Heart right ventricle (tissue), 16 donors: ENCODE data around the gene KCNQ1. TPM values are rescaled to one million over a fixed set of nuclear protein-coding genes. Genes with fewer than 3 reads are reported as not detected.

ENCODE experiments used
- ATAC-seq, 8 donors: fragments of 200-7000 bp; cut with Tn5 transposase; one replicate each; pipeline ENCODE4 v1.9.1; 2020; ENCODE audit warnings: mild to moderate bottlenecking in 8 of 8, moderate library complexity in 8 of 8, moderate number of reproducible peaks in 1 of 8
- DNase-seq, 2 donors: peaks; one replicate each; pipeline ENCODE4 v3.0.0-alpha.2; 2020
- H3K27ac ChIP-seq, 10 donors: fragments of 200-600 bp; sonication (generic) in 2 of 10; one replicate each; pipeline versions ENCODE4 v1.5.0 to v1.8.0; 2020 to 2022; ENCODE audit warnings: mild to moderate bottlenecking in 3 of 10
- H3K27me3 ChIP-seq, 7 donors: fragments of 200-600 bp; one replicate each; pipeline ENCODE4 v1.8.0; 2021 to 2022; ENCODE audit warnings: mild to moderate bottlenecking in 2 of 7
- H3K36me3 ChIP-seq, 9 donors: fragments of 200-600 bp; sonication (generic) in 1 of 9; one replicate each; pipeline versions ENCODE4 v1.5.0 to v1.8.0; 2020 to 2022; ENCODE audit warnings: mild to moderate bottlenecking in 2 of 9
- H3K4me1 ChIP-seq, 9 donors: fragments of 200-600 bp; sonication (generic) in 1 of 9; one replicate each; pipeline versions ENCODE4 v1.5.0 to v1.8.0; 2020 to 2022; ENCODE audit warnings: mild to moderate bottlenecking in 4 of 9
- H3K4me3 ChIP-seq, 10 donors: fragments of 200-600 bp; sonication (generic) in 2 of 10; one replicate each; pipeline versions ENCODE4 v1.5.0 to v1.8.0; 2020 to 2022; ENCODE audit warnings: mild to moderate bottlenecking in 7 of 10, moderate library complexity in 2 of 10
- H3K9me3 ChIP-seq, 11 donors: fragments of 200-600 bp in 10 of 11; sonication (generic) in 2 of 11; one replicate each; pipeline versions ENCODE4 v1.5.0 to v1.8.0; 2013 to 2022; ENCODE audit warnings: mild to moderate bottlenecking in 2 of 11, control low read depth in 1 of 11, moderate library complexity in 1 of 11
- WGBS, 2 donors: extraction: QIAGEN DNeasy Blood & Tissue Kit; methylation state at CpG; one replicate each; pipeline ENCODE4 v1.1.7; 2013; ENCODE audit warnings: inconsistent platforms in 1 of 2; 5-methylcytosine and 5-hydroxymethylcytosine counted together
- intact Hi-C, 10 donors: fragments of 100-400 bp; cut with DNase I; formaldehyde crosslinking; loops; one replicate each; pipeline versions ENCODE4 v1.11.1 to v1.14.2; 2022
- polyA plus RNA-seq, 2 donors: library from polyadenylated mRNA; stranded (reverse); fragments of 200-250 nt; gene quantifications; one replicate each; pipeline ENCODE4 v1.2.3, GENCODE V29; 2013
- total RNA-seq, 10 donors: library from RNA; stranded (reverse); fragmentation: NEBNext Ultra II Directional in 3 of 10; extraction: Animal tissue kit (Norgen Biotek cat#: 25700) in 3 of 10; gene quantifications; one replicate each; pipeline versions ENCODE4 v1.2.1 to v1.2.4, GENCODE V29; 2021 to 2023
- TF ChIP-seq, protein P1 (sequence below), 9 donors: fragments of 200-600 bp; sonication (generic) in 2 of 9; IDR thresholded peaks; one replicate each; pipeline versions ENCODE4 v1.5.0 to v1.8.0; 2021 to 2022; ENCODE audit warnings: antibody characterized with exemption in 9 of 9, mild to moderate bottlenecking in 5 of 9, moderate library complexity in 1 of 9
- donor health status: Arrhythmogenic right ventricular cardiomyopathy.
- donor health status: ischemic (EF 13 %, LVEDD 7.1; RV severe dilation, severe dysfunction).
- donor health status: healthy with polysubstance abuse.
- donor health status: DM: no; HTN: yes; CAD: no.
- donor health status: DM: no; HTN: no; CAD: no.
- donor health status: ischemic (EF 25% LVEDD 6.9; RV normal size, moderate dysfunction).
- donor health status: ischemic (EF 25% LVEDD 5.7; RV mildly dilated, moderate dysfunction).
- donor health status: healthy.
- donor health status: DM: yes; HTN: yes; CAD: no.
- donor health status: Ischemic cardiomyopathy.
- donor health status: ischemic (EF 35%, LVEDD 5.7; RV mildly dilated, moderate dysfunction).
- donor health status: nonischemic (EF 11% LVEDD 7.7; RV severe dilation, severe dysfunction).
- donor health status: DM: yes; HTN: yes; CAD: no.
- donor health status: PGD.
- donor health status: ischemic (EF 29% LVEDD 5.4; RV normal size, mild dysfunction).
- donor health status: nonischemic (EF 23%, LVEDD 6.1; RV moderate dilation, normal function).

The KCNQ1 gene
- total and polyA plus RNA-seq, 12 donors, result 19.9 to 48.2 (median 33.7) TPM

GRCh38 chr11:2772544-2773031 is 327.8 kb downstream of the KCNQ1 start:
- no peak overlapping the region for H3K4me3 ChIP-seq
- H3K27me3 ChIP-seq, result no peaks in the 10 kb centered on the region
- H3K9me3 ChIP-seq, result no peaks in the 10 kb centered on the region
- peaks cover 0 to 5% (median 2%) of the 10 kb centered on the region in 9 donors for H3K4me1 ChIP-seq
- peaks cover 0 to 12% (median 0%) of the 10 kb centered on the region in 9 donors for H3K36me3 ChIP-seq
- no peak overlapping the region for H3K27ac ChIP-seq
- DNase-seq (no peak), ATAC-seq (no peak)
- TF ChIP-seq, protein P1, sequence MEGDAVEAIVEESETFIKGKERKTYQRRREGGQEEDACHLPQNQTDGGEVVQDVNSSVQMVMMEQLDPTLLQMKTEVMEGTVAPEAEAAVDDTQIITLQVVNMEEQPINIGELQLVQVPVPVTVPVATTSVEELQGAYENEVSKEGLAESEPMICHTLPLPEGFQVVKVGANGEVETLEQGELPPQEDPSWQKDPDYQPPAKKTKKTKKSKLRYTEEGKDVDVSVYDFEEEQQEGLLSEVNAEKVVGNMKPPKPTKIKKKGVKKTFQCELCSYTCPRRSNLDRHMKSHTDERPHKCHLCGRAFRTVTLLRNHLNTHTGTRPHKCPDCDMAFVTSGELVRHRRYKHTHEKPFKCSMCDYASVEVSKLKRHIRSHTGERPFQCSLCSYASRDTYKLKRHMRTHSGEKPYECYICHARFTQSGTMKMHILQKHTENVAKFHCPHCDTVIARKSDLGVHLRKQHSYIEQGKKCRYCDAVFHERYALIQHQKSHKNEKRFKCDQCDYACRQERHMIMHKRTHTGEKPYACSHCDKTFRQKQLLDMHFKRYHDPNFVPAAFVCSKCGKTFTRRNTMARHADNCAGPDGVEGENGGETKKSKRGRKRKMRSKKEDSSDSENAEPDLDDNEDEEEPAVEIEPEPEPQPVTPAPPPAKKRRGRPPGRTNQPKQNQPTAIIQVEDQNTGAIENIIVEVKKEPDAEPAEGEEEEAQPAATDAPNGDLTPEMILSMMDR (IDR thresholded peaks at IDR 0.05), result no peak
- WGBS, 2 donors, result 94% methylated on average over 7 of the region's 7 CpGs
- intact Hi-C loops, result loop anchor here in 1 of 10 donors (10.0 kb wide), 1 partner anchor 112 kb away; the partner anchor contains the start of gene CDKN1C

DNA sequence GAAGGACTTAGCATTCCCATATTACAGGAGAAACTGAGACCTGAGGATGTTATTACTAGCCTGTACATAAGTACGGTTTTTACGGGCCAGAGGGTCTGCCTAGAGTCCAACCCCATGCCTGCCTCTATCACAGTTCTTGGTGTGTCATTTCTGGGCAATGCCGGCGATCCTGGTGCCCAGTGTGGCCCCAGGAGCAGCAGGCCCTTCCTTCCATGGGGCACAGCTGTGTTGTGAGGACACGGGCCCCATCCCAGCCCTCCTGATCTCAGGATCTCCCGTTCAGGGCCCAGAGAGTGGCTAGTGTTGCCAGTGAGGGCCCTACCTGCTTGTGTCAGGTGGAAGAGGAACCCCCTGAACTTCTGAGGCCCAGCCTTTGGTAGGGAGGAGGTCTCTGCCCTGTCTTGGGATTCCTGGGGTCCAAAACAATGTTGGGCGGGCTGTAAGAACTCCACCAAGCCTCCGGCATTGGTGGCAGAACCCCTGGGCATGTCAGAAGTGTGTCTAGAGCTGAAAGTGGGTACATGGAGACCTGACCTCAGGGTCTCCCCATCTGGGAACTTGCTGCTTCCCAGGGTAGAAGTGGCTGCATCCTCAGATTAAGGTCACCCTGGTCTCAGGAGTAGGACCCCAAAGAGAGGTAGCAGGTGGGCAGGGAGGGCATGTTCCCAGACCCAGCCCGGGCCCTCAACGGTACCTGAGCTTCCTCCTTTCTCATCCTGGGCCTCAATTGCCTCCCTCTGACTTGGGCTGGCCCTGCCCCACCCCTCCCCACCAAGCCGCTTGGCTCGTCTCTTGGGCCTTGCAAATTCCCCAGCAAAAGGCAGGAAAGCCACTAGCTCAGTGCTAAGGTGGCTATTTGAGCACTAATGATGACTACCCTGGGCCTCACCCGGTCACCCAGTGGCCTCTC is 329.6 kb downstream of the KCNQ1 start:
- ATAC-seq, result no peak
- WGBS, 2 donors, result 92 to 97% methylated on average over 13 of the region's 13 CpGs
- Histone ChIP-seq H3K9me3 (no peaks in the 10 kb centered on the region), H3K4me1 (peaks cover 14 to 23% (median 19%) of the 10 kb centered on the region in 9 donors), H3K36me3 (peaks cover 0 to 12% (median 0%) of the 10 kb centered on the region in 9 donors), H3K27me3 (no peaks in the 10 kb centered on the region), H3K27ac (no peak overlapping the region), H3K4me3 (no peak overlapping the region)
- TF ChIP-seq, protein P1 (IDR thresholded peaks at IDR 0.05), result no peak
- intact Hi-C loops, result loop anchor here in 1 of 10 donors (10.0 kb wide), 1 partner anchor 110 kb away; the partner anchor contains the start of gene CDKN1C
- peak in 1 of 2 donors; percentile 1 for DNase-seq

DNA sequence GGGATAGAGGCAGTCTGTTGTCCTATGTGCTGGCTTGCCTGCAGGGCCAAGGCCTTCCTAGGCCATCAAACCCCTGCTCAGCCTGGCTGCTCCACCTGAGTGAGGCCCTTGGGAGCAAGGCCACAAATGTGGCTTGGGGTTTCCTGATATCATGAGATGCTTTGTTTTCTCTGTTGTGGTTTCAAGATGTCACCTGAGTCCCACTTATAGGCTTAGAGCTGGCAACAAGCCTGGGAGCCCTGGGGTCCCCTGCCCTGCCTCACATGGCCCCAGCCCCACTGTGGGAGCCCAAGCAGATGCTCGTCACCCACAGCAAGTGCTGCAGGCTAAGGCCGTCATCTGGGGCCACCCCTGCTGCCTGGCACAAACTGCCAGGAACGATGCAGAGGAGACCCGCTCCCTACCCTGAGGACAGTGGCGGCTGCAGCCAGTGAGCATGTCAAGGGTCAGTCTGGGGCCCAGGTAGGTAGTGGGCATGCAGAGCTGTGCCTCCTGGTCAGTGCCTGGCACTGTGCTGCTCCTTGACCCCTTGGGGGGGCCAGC is 330.3 kb downstream of the KCNQ1 start:
- Histone ChIP-seq H3K27ac (no peak overlapping the region), H3K9me3 (no peaks in the 10 kb centered on the region), H3K36me3 (peaks cover 0 to 8% (median 0%) of the 10 kb centered on the region in 9 donors), H3K27me3 (no peaks in the 10 kb centered on the region), H3K4me1 (peaks cover 22 to 30% (median 26%) of the 10 kb centered on the region in 9 donors), H3K4me3 (no peak overlapping the region)
- DNase-seq, result peak in 1 of 2 donors; percentile 1
- intact Hi-C loops, result loop anchor here in 1 of 10 donors (10.0 kb wide), 1 partner anchor 110 kb away; the partner anchor contains the start of gene CDKN1C
- no peak for ATAC-seq
- WGBS, 2 donors, result 95 to 96% methylated on average over 5 of the region's 5 CpGs
- TF ChIP-seq, protein P1 (IDR thresholded peaks at IDR 0.05), result no peak
